ENCODE measurements around the gene VPS51. TPM values are rescaled to one million over a fixed set of nuclear protein-coding genes. Genes with fewer than 3 reads are reported as not detected.

The VPS51 gene
- total and polyA plus RNA-seq, 9 of the 15 experiments (the other 6 are each of a cell fraction or from before 2014, with no cell fraction given): 1.8 to 143 (median 46.8) TPM

- no peak for TF ChIP-seq RREB1 (CRISPR knock-in tag; IDR thresholded peaks at IDR 0.05)
- no peak for TF ChIP-seq SIN3A (IDR thresholded peaks at IDR 0.05; ENCODE audit: borderline replicate concordance in 2 of 2, control insufficient read depth in 1 of 2, low read depth in 2 of 2, low read length in 2 of 2)
- peak; percentile 54; the same call in 1 of the 2 replicates for TF ChIP-seq POLR2G (IDR thresholded peaks at IDR 0.05; ENCODE audit: low read depth, low read length)
Observed at GRCh38 chr11:65126624-65127274, 30.7 kb downstream of the VPS51 start (continued).

Data from K562 (cell line).